ENCODE results near the gene PCIF1.

DNA sequence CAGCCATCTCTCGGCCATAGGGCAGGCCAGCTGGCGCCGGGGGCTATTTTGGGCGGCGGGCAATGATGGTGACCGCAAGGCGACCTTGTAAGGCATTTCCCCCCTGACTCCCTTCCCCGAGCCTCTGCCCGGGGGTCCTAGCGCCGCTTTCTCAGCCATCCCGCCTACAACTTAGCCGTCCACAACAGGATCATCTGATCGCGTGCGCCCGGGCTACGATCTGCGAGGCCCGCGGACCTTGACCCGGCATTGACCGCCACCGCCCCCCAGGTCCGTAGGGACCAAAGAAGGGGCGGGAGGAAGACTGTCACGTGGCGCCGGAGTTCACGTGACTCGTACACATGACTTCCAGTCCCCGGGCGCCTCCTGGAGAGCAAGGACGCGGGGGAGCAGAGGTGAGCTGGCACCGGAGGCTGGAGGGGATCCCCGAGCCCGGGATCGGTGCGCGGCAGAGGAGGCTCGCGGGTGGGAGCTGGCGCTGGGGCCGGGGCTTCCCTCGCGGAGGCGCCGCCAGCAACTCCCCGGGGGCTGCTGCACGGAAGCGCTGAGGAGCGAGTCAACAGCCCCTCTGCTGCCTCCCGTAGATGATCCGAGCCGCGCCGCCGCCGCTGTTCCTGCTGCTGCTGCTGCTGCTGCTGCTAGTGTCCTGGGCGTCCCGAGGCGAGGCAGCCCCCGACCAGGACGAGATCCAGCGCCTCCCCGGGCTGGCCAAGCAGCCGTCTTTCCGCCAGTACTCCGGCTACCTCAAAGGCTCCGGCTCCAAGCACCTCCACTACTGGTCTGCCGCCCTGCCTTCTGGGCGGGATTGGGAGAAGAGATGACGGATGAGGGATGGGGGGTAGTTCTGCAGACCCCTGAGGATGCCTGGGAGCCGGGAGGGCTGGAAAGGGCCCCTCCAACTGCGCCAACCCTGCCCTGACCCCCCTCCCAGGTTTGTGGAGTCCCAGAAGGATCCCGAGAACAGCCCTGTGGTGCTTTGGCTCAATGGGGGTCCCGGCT is 43.2 kb upstream of the PCIF1 start, which contains the start of the genes CTSA and NEURL2:
- no peak for TF ChIP-seq EZH2 (IDR thresholded peaks at IDR 0.05; ENCODE audit: borderline replicate concordance, low read depth, low read length, severe bottlenecking)
- TF ChIP-seq, protein P1, sequence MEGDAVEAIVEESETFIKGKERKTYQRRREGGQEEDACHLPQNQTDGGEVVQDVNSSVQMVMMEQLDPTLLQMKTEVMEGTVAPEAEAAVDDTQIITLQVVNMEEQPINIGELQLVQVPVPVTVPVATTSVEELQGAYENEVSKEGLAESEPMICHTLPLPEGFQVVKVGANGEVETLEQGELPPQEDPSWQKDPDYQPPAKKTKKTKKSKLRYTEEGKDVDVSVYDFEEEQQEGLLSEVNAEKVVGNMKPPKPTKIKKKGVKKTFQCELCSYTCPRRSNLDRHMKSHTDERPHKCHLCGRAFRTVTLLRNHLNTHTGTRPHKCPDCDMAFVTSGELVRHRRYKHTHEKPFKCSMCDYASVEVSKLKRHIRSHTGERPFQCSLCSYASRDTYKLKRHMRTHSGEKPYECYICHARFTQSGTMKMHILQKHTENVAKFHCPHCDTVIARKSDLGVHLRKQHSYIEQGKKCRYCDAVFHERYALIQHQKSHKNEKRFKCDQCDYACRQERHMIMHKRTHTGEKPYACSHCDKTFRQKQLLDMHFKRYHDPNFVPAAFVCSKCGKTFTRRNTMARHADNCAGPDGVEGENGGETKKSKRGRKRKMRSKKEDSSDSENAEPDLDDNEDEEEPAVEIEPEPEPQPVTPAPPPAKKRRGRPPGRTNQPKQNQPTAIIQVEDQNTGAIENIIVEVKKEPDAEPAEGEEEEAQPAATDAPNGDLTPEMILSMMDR (IDR thresholded peaks at IDR 0.05; ENCODE audit: extremely low read depth in 1 of 2, insufficient read depth in 1 of 2, low read depth in 1 of 2, low read length in 2 of 2): no peak
- TF ChIP-seq POLR2A (IDR thresholded peaks at IDR 0.05; ENCODE audit: low read depth, low read length): peak; percentile 74
- TF ChIP-seq POLR2AphosphoS5 (IDR thresholded peaks at IDR 0.05; ENCODE audit: insufficient read depth, low read depth, low read length): peak; percentile 75
- TF ChIP-seq, protein P2, sequence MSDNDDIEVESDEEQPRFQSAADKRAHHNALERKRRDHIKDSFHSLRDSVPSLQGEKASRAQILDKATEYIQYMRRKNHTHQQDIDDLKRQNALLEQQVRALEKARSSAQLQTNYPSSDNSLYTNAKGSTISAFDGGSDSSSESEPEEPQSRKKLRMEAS (IDR thresholded peaks at IDR 0.05; ENCODE audit: insufficient read depth, insufficient read length): peak; percentile 96
- TF ChIP-seq JUN (IDR thresholded peaks at IDR 0.05; ENCODE audit: borderline replicate concordance, insufficient read depth, insufficient read length, low read depth): no peak
- TF ChIP-seq GATA2 (IDR thresholded peaks at IDR 0.05; ENCODE audit: insufficient read depth, insufficient read length, low read depth, low read length): no peak
